ENCODE results near the gene CMPK1. TPM values are rescaled to one million over a fixed set of nuclear protein-coding genes. Genes with fewer than 3 reads are reported as not detected.

Gene CMPK1
- total and polyA plus RNA-seq, 10 of the 15 experiments (the other 5 are each of a cell fraction or from before 2014, with no cell fraction given), result 43.7 to 159 (median 85.6) TPM

GRCh38 chr1:47334765-47335435, 1.3 kb downstream of the CMPK1 start (continued):
- TF ChIP-seq GABPA (IDR thresholded peaks at IDR 0.05; ENCODE audit: low read depth), result 0 out of 2 replicates have a peak, but pooled peaks have one; percentile 9

- intact Hi-C loops (cut with micrococcal nuclease; ENCODE audit: unreplicated experiment), result loop anchor here (10.0 kb wide), 1 partner anchor 97 kb away; the partner anchor contains the start of gene FOXD2
- peaks cover 3% of the 10 kb centered on the region; the same call in 1 of the 2 replicates for H3K4me1 ChIP-seq (ENCODE audit: control insufficient read depth, insufficient read depth, low read length)
- no peaks in the 10 kb centered on the region for H3K27me3 ChIP-seq (replicated peaks in 1 of 2; ENCODE audit: control insufficient read depth in 2 of 2, insufficient read depth in 2 of 2, low read length in 1 of 2)
- 98% methylated on average over 6 of the region's 6 CpGs for WGBS (ENCODE audit: insufficient coverage, insufficient replicate concordance, low lambda C conversion rate, missing lambda C conversion rate)
- no peak overlapping the region for H3K9ac ChIP-seq (ENCODE audit: control insufficient read depth, insufficient read depth, low read length)
- in situ Hi-C loops (cut with MboI), result no loop called here
- CTCF ChIA-PET, result interaction anchor here (1.2 to 2.6 kb wide), 4 partner anchors 13 to 159 kb away, joined by 3 to 14 read pairs (median 8); partner anchors contain the start of gene STIL
- no peak for ATAC-seq
- H3K9me3 ChIP-seq (replicated peaks; ENCODE audit: control insufficient read depth, insufficient read depth, low read length), result no peaks in the 10 kb centered on the region
- FAIRE-seq, result no peak
- POLR2A ChIA-PET, result interaction anchor here (1.3 to 1.4 kb wide), 2 partner anchors 14 to 100 kb away, joined by 3 to 5 read pairs; partner anchors contain the start of gene FOXD2
- no peak overlapping the region for H3K27ac ChIP-seq (ENCODE audit: control insufficient read depth, insufficient read depth)
- H2AFZ ChIP-seq (ENCODE audit: control insufficient read depth, low read depth, low read length), result no peak overlapping the region
- RAD21 ChIA-PET (ENCODE audit: unreplicated experiment), result interaction anchor here (0.9 kb wide), 1 partner anchor 14 kb away, joined by 3 read pairs; no protein-coding TSS in a partner anchor
- SMC1A ChIA-PET (ENCODE audit: uncharacterized antibody, unreplicated experiment), result interaction anchor here (0.8 to 3.2 kb wide), 4 partner anchors 11 to 14 kb away, joined by 3 to 20 read pairs (median 6); no protein-coding TSS in a partner anchor
- TF ChIP-seq IRF4 (IDR thresholded peaks at IDR 0.05; ENCODE audit: low read depth, low read length) (no peak), ZBED1 (IDR thresholded peaks at IDR 0.05; ENCODE audit: borderline replicate concordance) (no peak), PKNOX1 (IDR thresholded peaks at IDR 0.05) (peak; percentile 55; the same call in 1 of the 2 replicates)
- peaks cover 51% of the 10 kb centered on the region for H3K79me2 ChIP-seq (ENCODE audit: control insufficient read depth, insufficient read depth, low read length)
- DNase-seq (ENCODE audit: low read depth, low spot score), result no peak
- H3K36me3 ChIP-seq (ENCODE audit: control insufficient read depth in 2 of 2, insufficient read depth in 2 of 2, low read length in 1 of 2), result 0 out of 4 replicates have a peak, but pooled peaks cover 0 to 3% of the 10 kb centered on the region in 2 experiments
- BruUV-seq (replicated peaks), result no TSS peak
- no peaks in the 10 kb centered on the region for H4K20me1 ChIP-seq (ENCODE audit: control insufficient read depth, insufficient read depth)
- 0 out of 2 replicates have a peak overlapping the region, but pooled peaks have one; percentile 8 for H3K4me2 ChIP-seq (ENCODE audit: control insufficient read depth, insufficient read depth)
- no peak overlapping the region for H3K4me3 ChIP-seq
Observed at GRCh38 chr1:47337350-47337749, 3.8 kb downstream of the CMPK1 start.
